Thyroid gland (tissue), 4 donors: ENCODE results near the gene SOSTDC1. TPM values are rescaled to one million over a fixed set of nuclear protein-coding genes. Genes with fewer than 3 reads are reported as not detected.
"Not testable (repeated sequence)": the region's sequence is repeated elsewhere in the genome, so short reads cannot be mapped to it uniquely, and the experiment has no call there.

ENCODE experiments used
- DNase-seq, 2 donors: peaks; one replicate each; pipeline ENCODE4 v3.0.0-alpha.2; 2019
- H3K27ac ChIP-seq, 3 donors: fragments of 200-600 bp; sonication (generic); 1 replicate in 2 of 3; 2 replicates in 1 of 3; pipeline ENCODE4 v1.5.1; 2016 to 2019; ENCODE audit warnings: mild to moderate bottlenecking in 1 of 3, moderate library complexity in 1 of 3
- H3K27me3 ChIP-seq: fragments of 200-600 bp; sonication (generic); one replicate; pipeline ENCODE4 v1.5.1; 2019
- H3K36me3 ChIP-seq, 2 donors: fragments of 200-600 bp; sonication (generic); one replicate each; pipeline ENCODE4 v1.5.1; 2016 to 2019
- H3K4me1 ChIP-seq, 2 donors: fragments of 200-600 bp; sonication (generic); one replicate each; pipeline ENCODE4 v1.5.1; 2017 to 2019
- H3K4me3 ChIP-seq, 3 donors: fragments of 200-600 bp; sonication (generic); replicated peaks in 1 of 3; 1 replicate in 2 of 3; 2 replicates in 1 of 3; pipeline ENCODE4 v1.5.1; 2016; ENCODE audit warnings: mild to moderate bottlenecking in 1 of 3
- H3K9me3 ChIP-seq: fragments of 200-600 bp; sonication (generic); one replicate; pipeline ENCODE4 v1.5.1; 2017
- CTCF ChIP-seq, 6 experiments: fragments of 200-600 bp in 3 of 6; fragments of 450-650 bp in 3 of 6; sonication (generic) in 3 of 6; IDR thresholded peaks; one replicate each; pipeline ENCODE4 v1.5.1; 2016 to 2019; ENCODE audit warnings: antibody characterized with exemption in 6 of 6, mild to moderate bottlenecking in 2 of 6, inconsistent platforms in 1 of 6, moderate library complexity in 1 of 6
- POLR2A ChIP-seq, 2 donors: fragments of 450-650 bp; IDR thresholded peaks; one replicate each; pipeline ENCODE4 v1.6.1; 2017; ENCODE audit warnings: antibody characterized with exemption in 2 of 2, mild to moderate bottlenecking in 2 of 2, moderate library complexity in 1 of 2
- WGBS, 2 donors: methylation state at CpG; one replicate each; pipeline ENCODE4 v1.1.5; 2017; 5-methylcytosine and 5-hydroxymethylcytosine counted together
- intact Hi-C: fragments of 100-400 bp; cut with DNase I; formaldehyde crosslinking; loops from one replicate; pipeline ENCODE4 v1.15.1; 2023
- total RNA-seq, 4 donors: library from RNA; depleted of rRNA; stranded (reverse); fragments of >200 nt; gene quantifications; one replicate each; pipeline ENCODE4 v1.2.3, GENCODE V29; 2016

Gene SOSTDC1
- total RNA-seq, 4 donors from 2014 or later = 1.1 to 4.6 (median 2.7) TPM; not detected in 1

- intact Hi-C loops = no loop called here
- Histone ChIP-seq H3K4me3 (no peak overlapping the region), H3K9me3 (no peaks in the 10 kb centered on the region), H3K4me1 (peaks cover 0 to 7% of the 10 kb centered on the region in 2 donors), H3K27me3 (no peaks in the 10 kb centered on the region), H3K36me3 (no peaks in the 10 kb centered on the region), H3K27ac (no peak overlapping the region)
- no peak for DNase-seq
- TF ChIP-seq POLR2A (IDR thresholded peaks at IDR 0.05) = no peak
- no peak for TF ChIP-seq CTCF (IDR thresholded peaks at IDR 0.05)
- WGBS, 2 donors = 63 to 67% methylated on average over 2 of the region's 2 CpGs
Observed at GRCh38 chr7:16463520-16463919, 2.0 kb downstream of the SOSTDC1 start.

GRCh38 chr7:16462431-16462889 is 3.1 kb downstream of the SOSTDC1 start:
- Histone ChIP-seq H3K36me3 (no peaks in the 10 kb centered on the region), H3K27me3 (no peaks in the 10 kb centered on the region), H3K4me1 (peaks cover 0 to 7% of the 10 kb centered on the region in 2 donors), H3K4me3 (no peak overlapping the region), H3K27ac (no peak overlapping the region), H3K9me3 (no peaks in the 10 kb centered on the region)
- DNase-seq = no peak
- 84 to 90% methylated on average over 7 of the region's 7 CpGs for WGBS, 2 donors
- intact Hi-C loops = no loop called here
- TF ChIP-seq CTCF (IDR thresholded peaks at IDR 0.05) (no peak), POLR2A (IDR thresholded peaks at IDR 0.05) (no peak)

GRCh38 chr7:16460789-16461493 is 4.6 kb downstream of the SOSTDC1 start:
- no peaks in the 10 kb centered on the region for H3K36me3 ChIP-seq
- DNase-seq = no peak
- intact Hi-C loops = no loop called here
- no peaks in the 10 kb centered on the region for H3K9me3 ChIP-seq
- no peak overlapping the region for H3K4me3 ChIP-seq
- peaks cover 0 to 4% of the 10 kb centered on the region in 2 donors for H3K4me1 ChIP-seq
- no peaks in the 10 kb centered on the region for H3K27me3 ChIP-seq
- H3K27ac ChIP-seq = no peak overlapping the region
- WGBS, 2 donors = 78 to 89% methylated on average over 2 of the region's 2 CpGs
- TF ChIP-seq CTCF (IDR thresholded peaks at IDR 0.05) (no peak), POLR2A (IDR thresholded peaks at IDR 0.05) (no peak)

- H3K36me3 ChIP-seq, intact Hi-C loops, H3K4me1 ChIP-seq, H3K27me3 ChIP-seq, H3K4me3 ChIP-seq, H3K9me3 ChIP-seq, DNase-seq, H3K27ac ChIP-seq: not testable (repeated sequence)
- 60 to 94% methylated on average over 1 of the region's 1 CpG for WGBS, 2 donors
Observed at GRCh38 chr7:16456303-16456702, 9.2 kb downstream of the SOSTDC1 start.

- Histone ChIP-seq H3K9me3 (no peaks in the 10 kb centered on the region), H3K4me3 (no peak overlapping the region), H3K36me3 (no peaks in the 10 kb centered on the region), H3K27me3 (no peaks in the 10 kb centered on the region), H3K4me1 (no peaks in the 10 kb centered on the region), H3K27ac (no peak overlapping the region)
- intact Hi-C loops = no loop called here
- DNase-seq = no peak
- WGBS, 2 donors = 76 to 83% methylated on average over 1 of the region's 1 CpG
- TF ChIP-seq CTCF (IDR thresholded peaks at IDR 0.05) (no peak), POLR2A (IDR thresholded peaks at IDR 0.05) (no peak)
Observed at GRCh38 chr7:16455591-16455990, 9.9 kb downstream of the SOSTDC1 start.
